ENCODE results near the gene ZNF267.

DNA sequence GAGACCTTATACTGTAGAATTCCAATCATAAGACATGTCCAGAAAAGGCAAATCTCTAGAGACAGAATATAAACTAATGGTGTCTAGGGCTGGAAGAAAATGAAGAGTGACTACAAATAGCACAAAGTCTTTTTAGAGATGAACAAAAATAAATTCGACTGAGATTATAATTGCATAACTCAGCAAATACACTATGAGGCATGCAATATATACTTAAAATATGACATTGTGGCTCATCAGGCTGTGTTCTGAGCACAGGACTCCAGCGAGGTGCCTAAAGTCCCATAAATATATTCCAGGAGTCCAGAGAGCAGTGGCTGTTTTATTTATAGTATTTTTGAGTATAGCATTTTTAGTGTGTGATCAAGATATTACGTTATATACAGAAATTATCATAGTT is 13.1 kb upstream of the ZNF267 start:
- TF ChIP-seq, protein P1, sequence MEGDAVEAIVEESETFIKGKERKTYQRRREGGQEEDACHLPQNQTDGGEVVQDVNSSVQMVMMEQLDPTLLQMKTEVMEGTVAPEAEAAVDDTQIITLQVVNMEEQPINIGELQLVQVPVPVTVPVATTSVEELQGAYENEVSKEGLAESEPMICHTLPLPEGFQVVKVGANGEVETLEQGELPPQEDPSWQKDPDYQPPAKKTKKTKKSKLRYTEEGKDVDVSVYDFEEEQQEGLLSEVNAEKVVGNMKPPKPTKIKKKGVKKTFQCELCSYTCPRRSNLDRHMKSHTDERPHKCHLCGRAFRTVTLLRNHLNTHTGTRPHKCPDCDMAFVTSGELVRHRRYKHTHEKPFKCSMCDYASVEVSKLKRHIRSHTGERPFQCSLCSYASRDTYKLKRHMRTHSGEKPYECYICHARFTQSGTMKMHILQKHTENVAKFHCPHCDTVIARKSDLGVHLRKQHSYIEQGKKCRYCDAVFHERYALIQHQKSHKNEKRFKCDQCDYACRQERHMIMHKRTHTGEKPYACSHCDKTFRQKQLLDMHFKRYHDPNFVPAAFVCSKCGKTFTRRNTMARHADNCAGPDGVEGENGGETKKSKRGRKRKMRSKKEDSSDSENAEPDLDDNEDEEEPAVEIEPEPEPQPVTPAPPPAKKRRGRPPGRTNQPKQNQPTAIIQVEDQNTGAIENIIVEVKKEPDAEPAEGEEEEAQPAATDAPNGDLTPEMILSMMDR (IDR thresholded peaks at IDR 0.05), result no peak
- no peak for TF ChIP-seq POLR2A (IDR thresholded peaks at IDR 0.05)

Data from body of pancreas (tissue), 4 donors.